Measurements from ENCODE around the gene NUP93. TPM values are rescaled to one million over a fixed set of nuclear protein-coding genes. Genes with fewer than 3 reads are reported as not detected.
"Not testable (repeated sequence)": the region's sequence is repeated elsewhere in the genome, so short reads cannot be mapped to it uniquely, and the experiment has no call there.

The NUP93 gene
- total and polyA plus RNA-seq, 2 donors = 25.1 to 49.0 TPM

DNA sequence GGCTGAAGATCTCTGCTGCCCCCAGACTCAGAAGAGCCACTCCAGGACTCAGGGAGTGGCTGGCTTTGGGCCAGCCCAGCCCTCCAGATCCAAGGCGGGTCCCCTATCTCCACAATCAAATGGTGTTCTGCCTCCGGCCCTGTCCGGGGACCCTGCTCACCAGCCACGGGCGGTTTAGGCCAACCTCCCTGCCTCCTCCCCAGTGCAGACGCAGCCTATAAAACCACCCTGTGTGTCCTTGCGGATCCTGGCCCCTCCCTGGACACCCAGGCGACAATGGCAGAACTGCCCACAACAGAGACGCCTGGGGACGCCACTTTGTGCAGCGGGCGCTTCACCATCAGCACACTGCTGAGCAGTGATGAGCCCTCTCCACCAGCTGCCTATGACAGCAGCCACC lies 135.0 kb downstream of the NUP93 start, which contains the start of gene SLC12A3:
Gene SLC12A3, plus strand, starts transcription at position 248 of the 400 bp plus-strand sequence. Its CDS starts 29 bp downstream, at position 277.
- 73% methylated on average over 12 of the region's 12 CpGs for WGBS
- no peak within 1 kb of the TSS for H3K4me3 ChIP-seq (ENCODE audit: low read depth, low read length)
- H3K27ac ChIP-seq (ENCODE audit: low read depth) = no peak within 1 kb of the TSS
- no peaks in the 10 kb centered on the region for H3K4me1 ChIP-seq (ENCODE audit: insufficient read depth)
- DNase-seq (ENCODE audit: extremely low spot score) = no peak
- H3K36me3 ChIP-seq (ENCODE audit: insufficient read depth) = no peaks in the 10 kb centered on the region

GRCh38 chr16:56865394-56866062 lies 135.6 kb downstream of the NUP93 start:
- H3K27ac ChIP-seq (ENCODE audit: low read depth) = no peak overlapping the region
- no peak overlapping the region for H3K4me3 ChIP-seq (ENCODE audit: low read depth, low read length)
- H3K36me3 ChIP-seq (ENCODE audit: insufficient read depth) = no peaks in the 10 kb centered on the region
- no peaks in the 10 kb centered on the region for H3K4me1 ChIP-seq (ENCODE audit: insufficient read depth)
- WGBS = 96% methylated on average over 13 of the region's 13 CpGs
- DNase-seq (ENCODE audit: extremely low spot score) = no peak

GRCh38 chr16:56866955-56867830 lies 137.3 kb downstream of the NUP93 start:
- WGBS = 45% methylated on average over 23 of the region's 23 CpGs
- no peak overlapping the region for H3K27ac ChIP-seq (ENCODE audit: low read depth)

GRCh38 chr16:56868175-56868574 lies 138.2 kb downstream of the NUP93 start:
- Histone ChIP-seq H3K4me3 (ENCODE audit: low read depth, low read length) (no peak overlapping the region), H3K27ac (ENCODE audit: low read depth) (no peak overlapping the region), H3K4me1 (ENCODE audit: insufficient read depth) (no peaks in the 10 kb centered on the region), H3K36me3 (ENCODE audit: insufficient read depth) (no peaks in the 10 kb centered on the region)
- WGBS = 93% methylated on average over 9 of the region's 9 CpGs
- no peak for DNase-seq (ENCODE audit: extremely low spot score)

More at GRCh38 chr16:56866955-56867830, 137.3 kb downstream of the NUP93 start:
- Histone ChIP-seq H3K4me3 (ENCODE audit: low read depth, low read length) (no peak overlapping the region), H3K36me3 (ENCODE audit: insufficient read depth) (no peaks in the 10 kb centered on the region), H3K4me1 (ENCODE audit: insufficient read depth) (no peaks in the 10 kb centered on the region)
- no peak for DNase-seq (ENCODE audit: extremely low spot score)

- H3K4me3 ChIP-seq (ENCODE audit: low read depth, low read length); H3K36me3 ChIP-seq (ENCODE audit: insufficient read depth); H3K4me1 ChIP-seq (ENCODE audit: insufficient read depth); H3K27ac ChIP-seq (ENCODE audit: low read depth); DNase-seq (ENCODE audit: extremely low spot score): not testable (repeated sequence)
- 90% methylated on average over 5 of the region's 5 CpGs for WGBS
These were observed 138.8 kb downstream of the NUP93 start for GRCh38 chr16:56868766-56869165.

DNA sequence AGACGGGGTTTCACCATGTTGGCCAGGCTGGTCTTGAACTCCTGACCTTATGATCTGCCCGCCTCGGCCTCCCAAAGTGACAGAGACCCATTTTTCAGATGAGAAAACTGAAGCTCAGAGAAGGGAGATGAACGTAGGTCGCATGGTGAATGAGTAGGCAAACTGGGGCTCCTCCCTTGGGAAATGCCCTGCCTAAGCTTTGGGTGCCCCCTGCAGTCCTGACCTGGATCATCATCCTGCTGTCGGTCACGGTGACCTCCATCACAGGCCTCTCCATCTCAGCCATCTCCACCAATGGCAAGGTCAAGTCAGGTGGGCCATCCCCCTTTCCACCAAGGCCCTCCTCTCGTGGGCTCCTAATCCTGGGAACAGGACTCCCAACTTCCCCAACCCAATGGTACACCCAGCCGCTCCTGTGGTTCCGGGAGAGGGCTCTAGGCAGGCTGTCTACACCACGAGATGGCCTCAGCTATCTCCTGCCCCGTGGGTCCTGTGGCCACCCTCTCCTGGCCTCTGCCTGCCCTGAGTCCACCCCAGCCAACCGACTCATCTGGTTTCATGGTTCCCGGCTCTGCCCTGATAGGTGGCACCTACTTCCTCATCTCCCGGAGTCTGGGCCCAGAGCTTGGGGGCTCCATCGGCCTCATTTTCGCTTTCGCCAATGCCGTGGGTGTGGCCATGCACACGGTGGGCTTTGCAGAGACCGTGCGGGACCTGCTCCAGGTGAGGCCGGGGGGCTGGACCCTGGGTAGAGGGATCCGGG lies 139.8 kb downstream of the NUP93 start:
- Histone ChIP-seq H3K36me3 (ENCODE audit: insufficient read depth) (no peaks in the 10 kb centered on the region), H3K4me1 (ENCODE audit: insufficient read depth) (no peaks in the 10 kb centered on the region), H3K4me3 (ENCODE audit: low read depth, low read length) (no peak overlapping the region), H3K27ac (ENCODE audit: low read depth) (no peak overlapping the region)
- WGBS = 88% methylated on average over 24 of the region's 24 CpGs
- DNase-seq (ENCODE audit: extremely low spot score) = no peak

- no peaks in the 10 kb centered on the region for H3K4me1 ChIP-seq (ENCODE audit: insufficient read depth)
- no peak for DNase-seq (ENCODE audit: extremely low spot score)
- no peaks in the 10 kb centered on the region for H3K36me3 ChIP-seq (ENCODE audit: insufficient read depth)
- H3K4me3 ChIP-seq (ENCODE audit: low read depth, low read length) = no peak overlapping the region
- no peak overlapping the region for H3K27ac ChIP-seq (ENCODE audit: low read depth)
- WGBS = 96% methylated on average over 14 of the region's 14 CpGs
These were observed 140.5 kb downstream of the NUP93 start for GRCh38 chr16:56870276-56870888.

DNA sequence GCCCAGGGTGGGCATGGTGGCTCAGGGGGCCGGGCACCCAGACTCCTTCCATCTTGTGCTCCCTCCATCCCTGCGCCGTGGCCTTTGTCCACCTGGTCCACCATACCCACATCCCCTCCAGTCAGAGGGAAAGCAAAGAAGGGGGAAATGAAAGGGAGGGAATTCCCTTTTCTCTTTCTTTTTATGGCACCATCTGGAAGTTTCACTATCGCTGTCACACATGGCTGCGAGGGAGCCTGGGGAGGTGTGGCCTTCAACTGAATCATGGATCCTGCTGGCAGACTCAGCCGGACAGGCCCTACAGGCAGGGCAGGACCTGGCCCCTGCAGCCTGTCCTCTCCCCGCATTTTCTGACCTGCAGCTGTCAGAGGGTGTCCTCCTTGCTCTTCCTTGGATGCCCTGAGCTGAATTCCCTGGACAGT lies 141.3 kb downstream of the NUP93 start:
- Histone ChIP-seq H3K4me3 (ENCODE audit: low read depth, low read length) (no peak overlapping the region), H3K27ac (ENCODE audit: low read depth) (no peak overlapping the region), H3K4me1 (ENCODE audit: insufficient read depth) (no peaks in the 10 kb centered on the region), H3K36me3 (ENCODE audit: insufficient read depth) (no peaks in the 10 kb centered on the region)
- 66% methylated on average over 7 of the region's 7 CpGs for WGBS
- no peak for DNase-seq (ENCODE audit: extremely low spot score)

- Histone ChIP-seq H3K27ac (ENCODE audit: low read depth) (no peak overlapping the region), H3K4me1 (ENCODE audit: insufficient read depth) (no peaks in the 10 kb centered on the region), H3K36me3 (ENCODE audit: insufficient read depth) (no peaks in the 10 kb centered on the region), H3K4me3 (ENCODE audit: low read depth, low read length) (no peak overlapping the region)
- no peak for DNase-seq (ENCODE audit: extremely low spot score)
- WGBS = 88% methylated on average over 10 of the region's 10 CpGs
These were observed 143.0 kb downstream of the NUP93 start for GRCh38 chr16:56872863-56873391.

- peak; percentile 28 for DNase-seq (ENCODE audit: extremely low spot score)
- Histone ChIP-seq H3K4me3 (ENCODE audit: low read depth, low read length) (no peak overlapping the region), H3K36me3 (ENCODE audit: insufficient read depth) (no peaks in the 10 kb centered on the region), H3K27ac (ENCODE audit: low read depth) (no peak overlapping the region), H3K4me1 (ENCODE audit: insufficient read depth) (no peaks in the 10 kb centered on the region)
- 51% methylated on average over 11 of the region's 11 CpGs for WGBS
These were observed 144.9 kb downstream of the NUP93 start for GRCh38 chr16:56874800-56875199.

GRCh38 chr16:56876048-56876447 lies 146.1 kb downstream of the NUP93 start:
- Histone ChIP-seq H3K27ac (ENCODE audit: low read depth) (no peak overlapping the region), H3K4me1 (ENCODE audit: insufficient read depth) (no peaks in the 10 kb centered on the region), H3K4me3 (ENCODE audit: low read depth, low read length) (no peak overlapping the region), H3K36me3 (ENCODE audit: insufficient read depth) (no peaks in the 10 kb centered on the region)
- DNase-seq (ENCODE audit: extremely low spot score) = no peak
- 83% methylated on average over 4 of the region's 4 CpGs for WGBS

GRCh38 chr16:56877486-56878182 lies 147.7 kb downstream of the NUP93 start:
- Histone ChIP-seq H3K4me3 (ENCODE audit: low read depth, low read length) (no peak overlapping the region), H3K4me1 (ENCODE audit: insufficient read depth) (no peaks in the 10 kb centered on the region), H3K36me3 (ENCODE audit: insufficient read depth) (no peaks in the 10 kb centered on the region), H3K27ac (ENCODE audit: low read depth) (no peak overlapping the region)
- no peak for DNase-seq (ENCODE audit: extremely low spot score)
- 92% methylated on average over 13 of the region's 13 CpGs for WGBS

All from urinary bladder (tissue), 4 donors.